ENCODE measurements around the gene MARCKS. TPM values are rescaled to one million over a fixed set of nuclear protein-coding genes. Genes with fewer than 3 reads are reported as not detected.

Gene MARCKS
- total and polyA plus RNA-seq, 2 donors (not counting 3 experiments of a cell fraction or from before 2014, with no cell fraction given), result 59.5 to 315 TPM

DNA sequence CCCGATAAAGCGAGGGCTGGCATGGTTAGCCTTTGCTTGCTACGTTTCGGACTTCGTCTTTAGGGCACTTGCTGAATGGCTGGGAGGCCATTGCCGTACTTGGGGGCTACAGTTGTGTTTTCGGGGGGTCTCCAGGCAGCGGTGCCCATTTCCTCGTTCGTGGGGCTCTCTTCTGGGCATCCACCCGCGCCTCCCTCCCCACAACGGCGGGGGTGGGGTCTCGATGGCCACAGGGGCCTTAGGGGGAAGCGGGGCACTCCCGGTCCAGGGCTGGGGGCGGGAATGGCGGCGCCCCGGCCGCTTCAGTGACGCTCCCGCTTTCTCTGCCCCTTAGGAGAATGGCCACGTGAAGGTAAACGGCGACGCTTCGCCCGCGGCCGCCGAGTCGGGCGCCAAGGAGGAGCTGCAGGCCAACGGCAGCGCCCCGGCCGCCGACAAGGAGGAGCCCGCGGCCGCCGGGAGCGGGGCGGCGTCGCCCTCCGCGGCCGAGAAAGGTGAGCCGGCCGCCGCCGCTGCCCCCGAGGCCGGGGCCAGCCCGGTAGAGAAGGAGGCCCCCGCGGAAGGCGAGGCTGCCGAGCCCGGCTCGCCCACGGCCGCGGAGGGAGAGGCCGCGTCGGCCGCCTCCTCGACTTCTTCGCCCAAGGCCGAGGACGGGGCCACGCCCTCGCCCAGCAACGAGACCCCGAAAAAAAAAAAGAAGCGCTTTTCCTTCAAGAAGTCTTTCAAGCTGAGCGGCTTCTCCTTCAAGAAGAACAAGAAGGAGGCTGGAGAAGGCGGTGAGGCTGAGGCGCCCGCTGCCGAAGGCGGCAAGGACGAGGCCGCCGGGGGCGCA lies 2.4 kb downstream of the MARCKS start:
- peaks cover 0 to 7% of the 10 kb centered on the region in 2 experiments for H3K36me3 ChIP-seq (ENCODE audit: control insufficient read depth in 2 of 2, extremely low read depth in 1 of 2, insufficient read depth in 2 of 2, low read length in 2 of 2)
- no peaks in the 10 kb centered on the region for H3K9me3 ChIP-seq (replicated peaks; ENCODE audit: control insufficient read depth, insufficient read depth, low read length)
- dilution Hi-C loops (cut with MboI; ENCODE audit: extremely low pct_ligation_motif_present, low sequenced_read_pairs), result no loop called here
- peaks cover 59% of the 10 kb centered on the region for H3K79me2 ChIP-seq (ENCODE audit: control insufficient read depth, insufficient read depth, low read length)
- no peak for FAIRE-seq
- H3K4me2 ChIP-seq (ENCODE audit: insufficient read depth, low read length), result peak overlapping the region; percentile 94
- H3K4me3 ChIP-seq (replicated peaks in 1 of 3; ENCODE audit: insufficient read depth in 1 of 3, low read depth in 1 of 3, low read length in 3 of 3), result peak overlapping the region; percentile 52 to 100 (median 81)
- H3K27ac ChIP-seq (ENCODE audit: insufficient read depth, low read depth, low read length), result peak overlapping the region; percentile 100
- H2AFZ ChIP-seq (ENCODE audit: low read depth, low read length), result no peak overlapping the region
- no peaks in the 10 kb centered on the region for H3K27me3 ChIP-seq (ENCODE audit: control insufficient read depth in 2 of 2, insufficient read depth in 2 of 2, low read length in 2 of 2)
- POLR2A ChIA-PET, result interaction anchor here (0.6 to 1.4 kb wide), 6 partner anchors 363 to 982 kb away, joined by 3 to 4 read pairs (median 4); no protein-coding TSS in a partner anchor
- H4K20me1 ChIP-seq (replicated peaks; ENCODE audit: control insufficient read depth, extremely low read depth, insufficient read depth, low read length), result peaks cover 4% of the 10 kb centered on the region
- peak overlapping the region; percentile 100 for H3K9ac ChIP-seq (replicated peaks; ENCODE audit: extremely low read depth, insufficient read depth, low read length)
- DNase-seq (ENCODE audit: low read depth, low spot score), result peak; percentile 28
- intact Hi-C loops (cut with micrococcal nuclease), result loop anchor here (1.0 to 5.0 kb wide), 8 partner anchors 20 to 1079 kb away; no protein-coding TSS in a partner anchor
- no peaks in the 10 kb centered on the region for H3K9me1 ChIP-seq (replicated peaks; ENCODE audit: control insufficient read depth, extremely low read depth, insufficient read depth, low read length)
- peaks cover 24% of the 10 kb centered on the region for H3K4me1 ChIP-seq (ENCODE audit: control insufficient read depth, extremely low read depth, insufficient read depth, low read length)
- CTCF ChIA-PET, result interaction anchor here (0.6 to 4.7 kb wide), 84 partner anchors 9 to 1522 kb away, joined by 3 to 58 read pairs (median 5); no protein-coding TSS in a partner anchor
- TF ChIP-seq, protein P1, sequence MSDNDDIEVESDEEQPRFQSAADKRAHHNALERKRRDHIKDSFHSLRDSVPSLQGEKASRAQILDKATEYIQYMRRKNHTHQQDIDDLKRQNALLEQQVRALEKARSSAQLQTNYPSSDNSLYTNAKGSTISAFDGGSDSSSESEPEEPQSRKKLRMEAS (IDR thresholded peaks at IDR 0.05; ENCODE audit: insufficient read depth, insufficient read length), result peak; percentile 9
- TF ChIP-seq GATA2 (IDR thresholded peaks at IDR 0.05; ENCODE audit: insufficient read depth, insufficient read length, low read depth, low read length), result no peak
- no TSS peak for BruUV-seq (replicated peaks)

DNA sequence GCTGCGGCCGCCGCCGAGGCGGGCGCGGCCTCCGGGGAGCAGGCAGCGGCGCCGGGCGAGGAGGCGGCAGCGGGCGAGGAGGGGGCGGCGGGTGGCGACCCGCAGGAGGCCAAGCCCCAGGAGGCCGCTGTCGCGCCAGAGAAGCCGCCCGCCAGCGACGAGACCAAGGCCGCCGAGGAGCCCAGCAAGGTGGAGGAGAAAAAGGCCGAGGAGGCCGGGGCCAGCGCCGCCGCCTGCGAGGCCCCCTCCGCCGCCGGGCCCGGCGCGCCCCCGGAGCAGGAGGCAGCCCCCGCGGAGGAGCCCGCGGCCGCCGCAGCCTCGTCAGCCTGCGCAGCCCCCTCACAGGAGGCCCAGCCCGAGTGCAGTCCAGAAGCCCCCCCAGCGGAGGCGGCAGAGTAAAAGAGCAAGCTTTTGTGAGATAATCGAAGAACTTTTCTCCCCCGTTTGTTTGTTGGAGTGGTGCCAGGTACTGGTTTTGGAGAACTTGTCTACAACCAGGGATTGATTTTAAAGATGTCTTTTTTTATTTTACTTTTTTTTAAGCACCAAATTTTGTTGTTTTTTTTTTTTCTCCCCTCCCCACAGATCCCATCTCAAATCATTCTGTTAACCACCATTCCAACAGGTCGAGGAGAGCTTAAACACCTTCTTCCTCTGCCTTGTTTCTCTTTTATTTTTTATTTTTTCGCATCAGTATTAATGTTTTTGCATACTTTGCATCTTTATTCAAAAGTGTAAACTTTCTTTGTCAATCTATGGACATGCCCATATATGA lies 3.2 kb downstream of the MARCKS start:
- Histone ChIP-seq H2AFZ (ENCODE audit: low read depth, low read length) (no peak overlapping the region), H3K27me3 (ENCODE audit: control insufficient read depth in 2 of 2, insufficient read depth in 2 of 2, low read length in 2 of 2) (no peaks in the 10 kb centered on the region), H3K9me3 (replicated peaks; ENCODE audit: control insufficient read depth, insufficient read depth, low read length) (no peaks in the 10 kb centered on the region), H3K9me1 (replicated peaks; ENCODE audit: control insufficient read depth, extremely low read depth, insufficient read depth, low read length) (no peaks in the 10 kb centered on the region), H3K79me2 (ENCODE audit: control insufficient read depth, insufficient read depth, low read length) (peaks cover 59% of the 10 kb centered on the region), H3K9ac (replicated peaks; ENCODE audit: extremely low read depth, insufficient read depth, low read length) (peak overlapping the region; percentile 100), H4K20me1 (replicated peaks; ENCODE audit: control insufficient read depth, extremely low read depth, insufficient read depth, low read length) (peaks cover 8% of the 10 kb centered on the region), H3K4me1 (ENCODE audit: control insufficient read depth, extremely low read depth, insufficient read depth, low read length) (peaks cover 22% of the 10 kb centered on the region), H3K4me2 (ENCODE audit: insufficient read depth, low read length) (peak overlapping the region; percentile 94), H3K4me3 (replicated peaks in 1 of 3; ENCODE audit: insufficient read depth in 1 of 3, low read depth in 1 of 3, low read length in 3 of 3) (peak overlapping the region; percentile 52 to 100 (median 81)), H3K36me3 (ENCODE audit: control insufficient read depth in 2 of 2, extremely low read depth in 1 of 2, insufficient read depth in 2 of 2, low read length in 2 of 2) (peaks cover 0 to 7% of the 10 kb centered on the region in 2 experiments), H3K27ac (ENCODE audit: insufficient read depth, low read depth, low read length) (peak overlapping the region; percentile 100)
- no peak for TF ChIP-seq EZH2 (IDR thresholded peaks at IDR 0.05; ENCODE audit: borderline replicate concordance, low read depth, low read length, severe bottlenecking)
- no peak for TF ChIP-seq MYC (IDR thresholded peaks at IDR 0.05; ENCODE audit: low read depth, low read length)
- TF ChIP-seq POLR2AphosphoS5 (IDR thresholded peaks at IDR 0.05; ENCODE audit: insufficient read depth, low read depth, low read length), result no peak
- no peak for TF ChIP-seq POLR2A (IDR thresholded peaks at IDR 0.05; ENCODE audit: low read depth, low read length)
- no peak for TF ChIP-seq FOS (IDR thresholded peaks at IDR 0.05; ENCODE audit: borderline replicate concordance, insufficient read depth, low read length)
- TF ChIP-seq, protein P1 (IDR thresholded peaks at IDR 0.05; ENCODE audit: insufficient read depth, insufficient read length), result no peak
- TF ChIP-seq, protein P2, sequence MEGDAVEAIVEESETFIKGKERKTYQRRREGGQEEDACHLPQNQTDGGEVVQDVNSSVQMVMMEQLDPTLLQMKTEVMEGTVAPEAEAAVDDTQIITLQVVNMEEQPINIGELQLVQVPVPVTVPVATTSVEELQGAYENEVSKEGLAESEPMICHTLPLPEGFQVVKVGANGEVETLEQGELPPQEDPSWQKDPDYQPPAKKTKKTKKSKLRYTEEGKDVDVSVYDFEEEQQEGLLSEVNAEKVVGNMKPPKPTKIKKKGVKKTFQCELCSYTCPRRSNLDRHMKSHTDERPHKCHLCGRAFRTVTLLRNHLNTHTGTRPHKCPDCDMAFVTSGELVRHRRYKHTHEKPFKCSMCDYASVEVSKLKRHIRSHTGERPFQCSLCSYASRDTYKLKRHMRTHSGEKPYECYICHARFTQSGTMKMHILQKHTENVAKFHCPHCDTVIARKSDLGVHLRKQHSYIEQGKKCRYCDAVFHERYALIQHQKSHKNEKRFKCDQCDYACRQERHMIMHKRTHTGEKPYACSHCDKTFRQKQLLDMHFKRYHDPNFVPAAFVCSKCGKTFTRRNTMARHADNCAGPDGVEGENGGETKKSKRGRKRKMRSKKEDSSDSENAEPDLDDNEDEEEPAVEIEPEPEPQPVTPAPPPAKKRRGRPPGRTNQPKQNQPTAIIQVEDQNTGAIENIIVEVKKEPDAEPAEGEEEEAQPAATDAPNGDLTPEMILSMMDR (IDR thresholded peaks at IDR 0.05; ENCODE audit: extremely low read depth in 1 of 2, insufficient read depth in 1 of 2, low read depth in 1 of 2, low read length in 2 of 2), result no peak
- no peak for TF ChIP-seq JUN (IDR thresholded peaks at IDR 0.05; ENCODE audit: borderline replicate concordance, insufficient read depth, insufficient read length, low read depth)
- no peak for TF ChIP-seq GATA2 (IDR thresholded peaks at IDR 0.05; ENCODE audit: insufficient read depth, insufficient read length, low read depth, low read length)
- dilution Hi-C loops (cut with MboI; ENCODE audit: extremely low pct_ligation_motif_present, low sequenced_read_pairs) (no loop called here), intact Hi-C loops (cut with micrococcal nuclease) (no loop called here)
- FAIRE-seq, result no peak
- ChIA-PET POLR2A (no interaction called here), CTCF (interaction anchor here (1.2 to 4.7 kb wide), 15 partner anchors 19 to 1081 kb away, joined by 3 to 58 read pairs (median 14); no protein-coding TSS in a partner anchor)
- peak; percentile 34 for DNase-seq (ENCODE audit: low read depth, low spot score)
- BruUV-seq (replicated peaks), result no TSS peak

All from endothelial cell of umbilical vein (primary cell).